ACC112 (cell line): ENCODE data around the gene ZNF786.

Source experiments
- H2AFZ ChIP-seq: fragments of 200-600 bp; sonication (generic); one replicate; pipeline ENCODE4 v1.6.0; 2017; ENCODE audit warnings: antibody characterized with exemption, low read length; ENCODE audit not compliant: unreplicated experiment
- H3K27ac ChIP-seq: fragments of 200-600 bp; sonication (generic); 2 replicates; pipeline ENCODE4 v1.5.1; 2014; ENCODE audit warnings: low read depth, mild to moderate bottlenecking, antibody characterized with exemption, low read length, moderate library complexity
- H3K27me3 ChIP-seq: fragments of 200-600 bp; sonication (generic); 2 replicates; pipeline ENCODE4 v1.6.1; 2014; ENCODE audit warnings: mild to moderate bottlenecking, antibody characterized with exemption, low read length, moderate library complexity, mixed read lengths; ENCODE audit not compliant: insufficient read depth
- H3K36me3 ChIP-seq: fragments of 200-600 bp; sonication (generic); 2 replicates; pipeline ENCODE4 v1.6.1; 2016; ENCODE audit warnings: mild to moderate bottlenecking, antibody characterized with exemption, low read length, moderate library complexity, mixed read lengths; ENCODE audit not compliant: insufficient read depth
- H3K4me1 ChIP-seq: fragments of 200-600 bp; sonication (generic); one replicate; pipeline ENCODE4 v1.6.1; 2016; ENCODE audit warnings: low read length, mixed read lengths; ENCODE audit not compliant: insufficient read depth, unreplicated experiment, control insufficient read depth
- H3K4me3 ChIP-seq: fragments of 200-600 bp; sonication (generic); 2 replicates; pipeline ENCODE4 v1.5.1; 2014; ENCODE audit warnings: mild to moderate bottlenecking, low read depth, low read length
- H3K79me2 ChIP-seq: fragments of 200-600 bp; sonication (generic); one replicate; pipeline ENCODE4 v1.6.0; 2016; ENCODE audit warnings: low read length; ENCODE audit not compliant: control insufficient read depth, unreplicated experiment, insufficient read depth

The ZNF786 gene, protein sequence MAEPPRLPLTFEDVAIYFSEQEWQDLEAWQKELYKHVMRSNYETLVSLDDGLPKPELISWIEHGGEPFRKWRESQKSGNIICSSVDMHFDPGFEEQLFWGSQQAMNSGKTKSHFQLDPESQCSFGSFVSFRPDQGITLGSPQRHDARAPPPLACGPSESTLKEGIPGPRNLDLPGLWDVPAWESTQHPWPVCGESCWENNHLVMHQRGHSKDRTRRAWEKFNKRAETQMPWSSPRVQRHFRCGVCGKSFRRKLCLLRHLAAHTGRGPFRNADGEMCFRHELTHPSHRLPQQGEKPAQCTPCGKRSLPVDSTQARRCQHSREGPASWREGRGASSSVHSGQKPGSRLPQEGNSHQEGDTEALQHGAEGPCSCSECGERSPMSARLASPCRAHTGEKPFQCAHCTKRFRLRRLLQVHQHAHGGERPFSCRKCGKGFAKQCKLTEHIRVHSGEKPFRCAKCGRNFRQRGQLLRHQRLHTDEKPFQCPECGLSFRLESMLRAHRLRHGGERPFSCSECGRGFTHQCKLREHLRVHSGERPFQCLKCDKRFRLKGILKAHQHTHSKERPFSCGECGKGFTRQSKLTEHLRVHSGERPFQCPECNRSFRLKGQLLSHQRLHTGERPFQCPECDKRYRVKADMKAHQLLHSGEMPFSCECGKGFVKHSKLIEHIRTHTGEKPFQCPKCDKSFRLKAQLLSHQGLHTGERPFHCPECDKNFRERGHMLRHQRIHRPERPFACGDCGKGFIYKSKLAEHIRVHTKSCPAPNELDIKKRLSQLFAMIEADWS

DNA sequence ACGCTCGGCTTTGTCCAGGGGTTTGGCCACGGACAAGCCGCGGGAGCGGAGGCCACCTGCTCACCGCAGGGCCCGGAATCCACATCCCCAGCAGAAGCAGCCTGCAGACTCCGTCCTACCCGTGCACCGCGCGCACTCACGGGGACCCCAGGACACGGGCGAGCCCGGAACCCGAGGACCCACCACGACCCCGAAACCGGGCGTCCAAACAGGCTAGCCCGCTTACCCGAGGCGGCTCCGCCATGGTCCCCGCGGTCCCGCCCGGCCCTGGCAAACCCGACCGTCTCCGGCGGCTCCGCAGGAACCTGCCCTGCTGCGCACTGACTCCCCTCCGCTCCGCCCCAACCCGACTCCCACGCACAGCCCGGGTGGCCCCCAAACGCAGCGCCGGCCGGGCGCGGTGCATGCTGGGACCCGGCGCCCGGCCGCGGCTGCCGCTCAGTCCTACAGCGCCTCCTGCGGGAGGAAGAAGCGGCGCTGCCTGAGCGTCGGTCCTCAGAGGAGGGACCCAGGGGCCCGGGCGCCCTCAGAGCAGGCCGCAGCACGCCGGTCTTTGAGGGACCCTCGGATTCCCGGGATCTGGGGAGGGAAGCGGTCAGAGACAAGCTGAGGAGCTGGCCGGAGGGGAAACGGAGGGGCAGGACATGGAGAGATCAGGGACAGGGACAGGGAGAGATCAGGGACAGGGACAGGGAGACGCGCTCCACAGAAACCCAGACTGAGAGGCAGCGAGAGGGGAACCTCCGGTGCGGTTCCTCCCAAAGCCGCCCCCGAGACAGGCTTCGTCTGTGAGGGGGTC lies at the start of gene ZNF786:
Gene ZNF786, minus strand, starts transcription at position 322 of the 799 bp plus-strand sequence. Its CDS starts 78 bp downstream, at position 244.
- H3K36me3 ChIP-seq = no peaks in the 10 kb centered on the region
- H2AFZ ChIP-seq = peak within 1 kb of the TSS; percentile 91
- H3K27ac ChIP-seq = peak within 1 kb of the TSS; percentile 62
- H3K79me2 ChIP-seq = peaks cover 16% of the 10 kb centered on the region
- peak within 1 kb of the TSS; percentile 96 for H3K4me3 ChIP-seq
- H3K27me3 ChIP-seq = no peaks in the 10 kb centered on the region
- no peaks in the 10 kb centered on the region for H3K4me1 ChIP-seq

DNA sequence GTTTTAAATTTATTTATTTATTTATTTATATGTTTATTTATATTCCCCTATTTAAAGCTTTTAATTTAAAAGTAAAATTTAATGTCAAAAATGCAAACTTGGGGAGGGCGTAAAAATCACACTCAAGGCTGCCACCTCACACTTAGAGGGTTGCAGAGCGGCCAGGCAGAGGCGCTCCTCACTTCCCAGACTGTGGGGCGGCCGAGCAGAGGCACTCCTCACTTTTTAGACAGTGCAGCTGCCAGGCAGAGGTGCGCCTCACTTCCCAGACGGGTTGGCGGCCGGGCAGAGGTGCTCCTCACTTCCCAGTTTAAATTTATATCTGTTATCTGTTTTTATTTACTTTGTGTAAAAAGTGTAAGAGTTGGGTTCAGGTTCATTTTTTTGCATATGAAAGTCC lies 45.6 kb upstream of the ZNF786 start:
- H3K27ac ChIP-seq = no peak overlapping the region
- no peaks in the 10 kb centered on the region for H3K4me1 ChIP-seq
- H3K27me3 ChIP-seq = no peaks in the 10 kb centered on the region
- no peaks in the 10 kb centered on the region for H3K79me2 ChIP-seq
- no peak overlapping the region for H3K4me3 ChIP-seq
- no peak overlapping the region for H2AFZ ChIP-seq
- peaks cover 17% of the 10 kb centered on the region for H3K36me3 ChIP-seq

DNA sequence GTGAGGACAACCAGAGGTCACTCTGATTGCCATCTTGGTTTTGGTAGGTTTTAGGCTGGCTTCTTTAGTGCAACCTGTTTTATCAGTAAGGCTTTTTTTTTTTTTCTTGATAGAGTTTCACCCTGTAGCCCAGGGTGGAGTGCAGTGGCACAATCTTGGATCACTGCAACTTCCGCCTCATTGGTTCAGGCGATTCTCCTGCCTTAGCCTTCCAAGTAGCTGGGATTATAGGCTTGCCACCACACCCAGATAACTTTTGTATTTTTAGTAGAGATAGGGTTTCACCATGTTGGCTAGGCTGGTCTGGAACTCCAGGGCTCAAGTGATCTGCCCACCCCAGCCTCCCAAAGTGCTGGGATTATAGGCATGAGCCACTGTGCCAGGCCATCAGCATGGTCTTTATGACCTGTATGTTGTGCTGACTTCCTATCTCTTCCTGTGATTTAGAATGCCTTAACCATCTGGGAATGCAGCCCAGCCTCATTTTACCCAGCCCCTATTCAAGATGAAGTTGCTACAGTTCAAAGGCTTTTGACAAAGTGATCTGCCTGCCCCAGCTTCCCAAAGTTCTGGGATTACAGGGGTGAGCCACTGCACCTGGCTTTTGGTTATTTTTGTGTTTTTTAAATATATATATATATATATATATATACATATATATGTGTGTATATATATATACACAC lies 42.7 kb upstream of the ZNF786 start:
- Histone ChIP-seq H3K36me3 (peaks cover 27% of the 10 kb centered on the region), H3K27ac (no peak overlapping the region), H3K27me3 (no peaks in the 10 kb centered on the region), H3K79me2 (peaks cover 3% of the 10 kb centered on the region), H2AFZ (no peak overlapping the region), H3K4me1 (peaks cover 3% of the 10 kb centered on the region), H3K4me3 (no peak overlapping the region)

DNA sequence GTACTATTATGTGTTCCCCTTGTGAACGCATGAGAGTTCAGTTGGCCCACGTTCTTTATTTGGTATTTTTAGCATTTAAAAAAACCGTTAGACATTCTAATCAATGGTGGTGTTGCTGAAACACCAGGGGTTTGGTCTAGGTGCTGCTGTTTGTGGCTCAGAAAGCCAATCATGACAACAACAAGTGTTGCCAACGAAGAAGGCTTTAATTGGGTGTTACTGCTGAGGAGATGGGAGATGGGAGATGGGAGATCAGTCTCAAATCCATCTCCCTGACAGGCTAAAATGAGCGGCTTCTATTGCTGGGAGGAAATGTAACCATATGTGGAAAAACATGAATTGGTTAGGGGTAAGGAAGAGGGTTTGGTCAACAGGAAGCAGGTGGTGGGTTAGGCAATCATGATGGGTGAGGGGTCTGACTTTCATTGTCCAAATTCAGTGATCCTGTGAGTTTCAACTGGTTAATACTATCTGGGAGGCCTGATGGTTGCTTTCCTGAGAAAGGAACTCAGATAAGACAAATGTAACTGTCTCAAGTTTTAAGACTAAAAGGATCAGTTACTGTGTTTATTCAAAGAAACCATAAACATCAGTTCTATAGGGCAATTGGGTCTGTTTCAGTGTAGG lies 40.2 kb upstream of the ZNF786 start:
- H3K27ac ChIP-seq = no peak overlapping the region
- peaks cover 27% of the 10 kb centered on the region for H3K36me3 ChIP-seq
- peaks cover 10% of the 10 kb centered on the region for H3K79me2 ChIP-seq
- no peak overlapping the region for H2AFZ ChIP-seq
- H3K4me3 ChIP-seq = no peak overlapping the region
- H3K27me3 ChIP-seq = no peaks in the 10 kb centered on the region
- peaks cover 6% of the 10 kb centered on the region for H3K4me1 ChIP-seq

DNA sequence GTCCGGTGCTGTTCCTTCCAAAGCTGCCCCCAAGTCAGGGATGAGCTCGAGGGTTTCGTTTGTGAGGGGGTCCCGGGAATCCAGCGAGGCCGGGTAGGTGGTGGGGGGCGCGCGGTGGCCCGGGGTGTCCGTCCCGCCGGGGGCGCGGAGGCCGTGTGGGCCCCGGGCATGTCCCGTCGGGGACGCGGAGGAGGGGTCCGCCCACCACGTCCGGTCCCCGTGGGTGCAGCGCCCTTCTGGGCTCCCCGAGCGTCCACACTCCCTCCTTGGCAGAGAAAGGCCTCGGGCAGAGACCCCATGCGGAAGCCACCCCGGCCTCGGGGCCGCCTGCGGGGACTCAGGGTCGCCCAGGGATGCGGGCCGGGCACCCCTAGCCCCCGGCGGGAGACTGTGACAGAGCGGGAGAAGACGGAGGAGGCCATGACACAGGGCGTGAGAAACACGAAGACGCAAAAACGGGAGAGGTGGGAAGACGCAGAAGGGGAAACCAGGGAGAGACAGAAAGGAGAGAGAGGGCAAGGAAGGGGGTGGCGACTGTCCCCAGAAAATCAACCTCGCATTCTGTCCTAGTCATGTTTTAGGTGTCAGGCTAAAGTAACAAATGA lies 36.2 kb upstream of the ZNF786 start:
- Histone ChIP-seq H3K4me1 (peaks cover 6% of the 10 kb centered on the region), H3K79me2 (peaks cover 21% of the 10 kb centered on the region), H3K27ac (peak overlapping the region; percentile 64), H3K4me3 (peak overlapping the region; percentile 97), H3K27me3 (no peaks in the 10 kb centered on the region), H3K36me3 (peaks cover 17% of the 10 kb centered on the region), H2AFZ (peak overlapping the region; percentile 90)

DNA sequence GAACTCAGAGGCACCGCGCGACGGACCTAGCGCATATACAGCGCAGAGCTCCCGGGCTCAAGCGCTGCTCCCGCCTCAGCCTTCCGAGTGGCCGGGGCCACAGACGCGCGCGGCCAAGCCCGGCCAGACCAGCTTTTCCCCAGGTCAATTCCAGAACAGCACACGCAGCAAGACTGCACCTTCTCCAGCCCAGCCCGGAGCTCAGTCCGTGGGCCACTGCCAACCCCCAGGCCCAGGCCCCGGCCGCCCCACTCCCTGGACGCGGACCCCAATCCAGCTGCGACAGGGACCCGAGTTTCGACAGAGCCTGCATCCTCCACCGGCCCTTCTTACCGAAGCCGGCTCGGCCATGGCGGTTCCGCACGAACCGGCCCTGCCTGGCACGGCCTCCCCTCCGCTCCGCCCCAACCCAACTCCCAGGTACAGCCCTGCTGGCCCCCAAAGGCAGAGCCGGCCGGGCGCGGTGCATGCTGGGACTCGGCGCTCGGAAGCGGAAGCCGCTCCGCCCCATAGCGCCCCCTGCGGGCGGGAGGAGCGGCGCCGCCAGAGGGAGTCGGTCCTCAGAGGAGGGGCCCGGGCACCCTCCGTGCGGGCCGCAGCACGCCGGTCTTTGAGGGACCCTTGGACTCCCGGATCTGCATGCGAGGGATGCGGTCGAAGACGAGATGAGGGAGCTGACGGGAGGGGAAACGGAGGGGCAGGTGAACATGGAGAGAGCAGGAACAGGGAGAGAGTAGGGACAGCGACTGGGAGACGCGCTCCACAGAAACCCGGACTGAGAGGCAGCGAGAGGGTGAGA lies 35.5 kb upstream of the ZNF786 start, which contains the start of gene ZNF425:
Gene ZNF425, minus strand, starts transcription at position 462 of the 799 bp plus-strand sequence. Its CDS starts 111 bp downstream, at position 351.
- no peaks in the 10 kb centered on the region for H3K27me3 ChIP-seq
- H3K27ac ChIP-seq = peak within 1 kb of the TSS; percentile 64
- H2AFZ ChIP-seq = peak within 1 kb of the TSS; percentile 90
- peaks cover 21% of the 10 kb centered on the region for H3K79me2 ChIP-seq
- H3K36me3 ChIP-seq = peaks cover 10% of the 10 kb centered on the region
- H3K4me1 ChIP-seq = peaks cover 6% of the 10 kb centered on the region
- H3K4me3 ChIP-seq = peak within 1 kb of the TSS; percentile 97

DNA sequence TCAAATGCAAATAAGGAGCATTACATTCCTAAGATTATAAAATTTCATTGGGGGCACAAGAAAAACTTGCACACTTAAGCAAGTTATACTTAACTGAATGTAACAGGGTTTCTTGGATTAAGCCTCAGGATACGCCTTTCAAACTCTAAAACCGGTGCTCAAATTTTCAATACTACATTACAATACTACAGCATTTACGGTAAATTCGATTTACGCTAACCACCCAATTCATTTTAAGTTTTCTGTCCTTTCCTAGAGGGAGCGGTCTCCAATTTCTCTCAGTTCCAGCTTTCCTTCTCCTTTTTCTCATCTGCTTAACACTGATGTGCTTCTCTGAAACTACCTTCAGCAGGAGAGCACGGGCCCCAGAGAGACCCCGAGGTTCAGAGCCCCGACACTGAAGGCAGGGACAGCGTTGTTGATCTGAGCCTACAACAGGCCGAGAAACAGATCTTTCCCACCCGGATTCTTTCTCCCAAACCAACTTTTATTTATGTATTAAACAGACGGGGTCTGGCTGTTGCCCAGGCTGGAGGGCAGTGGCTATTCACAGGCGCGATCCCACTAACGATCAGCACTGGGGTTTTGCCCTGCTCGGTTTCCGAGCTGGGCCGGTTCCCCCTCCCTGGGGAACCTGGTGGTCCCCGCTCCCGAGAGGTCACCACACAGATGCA lies 34.8 kb upstream of the ZNF786 start:
- Histone ChIP-seq H3K4me3 (peak overlapping the region; percentile 97), H3K27me3 (no peaks in the 10 kb centered on the region), H2AFZ (peak overlapping the region; percentile 83), H3K27ac (peak overlapping the region; percentile 47), H3K36me3 (peaks cover 3% of the 10 kb centered on the region), H3K79me2 (peaks cover 21% of the 10 kb centered on the region), H3K4me1 (peaks cover 6% of the 10 kb centered on the region)

DNA sequence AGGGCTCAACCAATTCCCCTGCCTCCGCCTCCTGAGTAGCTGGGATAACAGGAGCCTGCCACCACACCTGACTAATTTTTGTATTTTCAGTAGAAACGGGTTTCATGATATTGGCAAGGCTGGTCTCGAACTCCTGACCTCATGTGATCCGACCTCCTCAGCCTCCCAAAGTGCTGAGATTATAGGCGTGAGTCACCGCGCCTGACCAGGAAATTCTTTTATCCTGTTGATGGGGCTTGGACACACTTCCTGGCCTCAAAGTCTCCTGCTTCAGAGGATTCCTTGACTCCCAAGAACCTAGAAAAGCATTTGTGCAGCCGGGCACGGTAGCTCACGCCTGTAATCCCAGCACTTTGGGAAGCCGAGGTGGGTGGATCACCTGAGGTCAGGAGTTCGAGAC lies 19.5 kb upstream of the ZNF786 start:
- no peaks in the 10 kb centered on the region for H3K36me3 ChIP-seq
- no peaks in the 10 kb centered on the region for H3K79me2 ChIP-seq
- no peak overlapping the region for H3K4me3 ChIP-seq
- H3K4me1 ChIP-seq = no peaks in the 10 kb centered on the region
- no peak overlapping the region for H2AFZ ChIP-seq
- H3K27ac ChIP-seq = no peak overlapping the region
- no peaks in the 10 kb centered on the region for H3K27me3 ChIP-seq
